A549 (cell line): ENCODE measurements around the gene KDF1. TPM values are rescaled to one million over a fixed set of nuclear protein-coding genes. Genes with fewer than 3 reads are reported as not detected.

ENCODE experiments used
- ATAC-seq, 2 experiments: fragments of 200-7000 bp in 1 of 2; fragments of >200 bp in 1 of 2; cut with Nextera tagmentation in 1 of 2; cut with Tn5 transposase in 1 of 2; 3 replicates each; pipeline versions ENCODE4 v1.8.0 to v1.9.1; 2018 to 2020; ENCODE audit warnings: mild to moderate bottlenecking in 1 of 2, moderate library complexity in 1 of 2
- CTCF ChIA-PET: fragments of 300-600 bp; sonication (Branson Sonifier 250); formaldehyde crosslinking; extraction: SDS; loops from one replicate; lab custom pipeline; 2021; ENCODE audit warnings: antibody characterized with exemption, inconsistent platforms; lab: Yijun Ruan, JAX
- POLR2A ChIA-PET: fragments of 350-600 bp; formaldehyde crosslinking; extraction: SDS; loops from one replicate; lab custom pipeline; 2021; ENCODE audit warnings: antibody characterized with exemption, inconsistent platforms; lab: Yijun Ruan, JAX
- DNase-seq, 2 experiments: peaks; one replicate each; pipeline versions ENCODE4 v3.0.0 to v3.0.0-alpha.2; 2011 to 2016; ENCODE audit warnings: low read depth in 1 of 2, low spot score in 1 of 2
- FAIRE-seq: peaks from 2 replicates; lab custom pipeline; 2011; peaks lifted over from hg19 to GRCh38; lab: Jason Lieb, UNC
- H3K27ac ChIP-seq, 2 experiments: fragments of >200 bp; sonication (Bioruptor Twin); formaldehyde crosslinking; 3 replicates each; pipeline ENCODE4 v1.5.1; 2016 to 2017
- H3K4me1 ChIP-seq: fragments of >200 bp; sonication (Bioruptor Twin); formaldehyde crosslinking; 3 replicates; pipeline ENCODE4 v1.6.1; 2016
- H3K4me2 ChIP-seq: fragments of >200 bp; sonication (Bioruptor Twin); formaldehyde crosslinking; 3 replicates; pipeline ENCODE4 v1.6.1; 2016
- H3K4me3 ChIP-seq: fragments of >200 bp; sonication (Bioruptor Twin); formaldehyde crosslinking; 3 replicates; pipeline ENCODE4 v1.5.1; 2016
- H3K9me3 ChIP-seq: fragments of >200 bp; sonication (Bioruptor Twin); formaldehyde crosslinking; 3 replicates; pipeline ENCODE4 v1.6.1; 2016
- BHLHE40 ChIP-seq: IDR thresholded peaks from 2 replicates; pipeline ENCODE4 v1.6.1; 2012; ENCODE audit warnings: low read depth, low read length, inconsistent platforms
- CEBPB ChIP-seq, 2 experiments: fragments of >200 bp in 1 of 2; sonication (Bioruptor Twin) in 1 of 2; formaldehyde crosslinking in 1 of 2; IDR thresholded peaks; 2 replicates each; pipeline ENCODE4 v1.6.1; 2012 to 2016
- EHF ChIP-seq: fragments of 250-450 bp; sonication (Bioruptor Pico); IDR thresholded peaks from 2 replicates; pipeline ENCODE4 v1.5.0; 2020; ENCODE audit warnings: mild to moderate bottlenecking
- EP300 ChIP-seq, 2 experiments: fragments of >200 bp; sonication (Bioruptor Twin); formaldehyde crosslinking; IDR thresholded peaks; 2 replicates in 1 of 2; 3 replicates in 1 of 2; pipeline ENCODE4 v1.6.1; 2016 to 2017
- FOXS1 ChIP-seq: fragments of 250-450 bp; sonication (Bioruptor Pico); IDR thresholded peaks from 2 replicates; pipeline ENCODE4 v1.5.0; 2020; ENCODE audit warnings: mild to moderate bottlenecking, moderate library complexity
- GATA3 ChIP-seq: IDR thresholded peaks from 2 replicates; pipeline ENCODE4 v1.6.1; 2012; ENCODE audit warnings: borderline replicate concordance
- HDAC2 ChIP-seq: fragments of 200-600 bp; sonication (generic); IDR thresholded peaks from 2 replicates; pipeline ENCODE4 v1.6.1; 2016
- HEYL ChIP-seq: fragments of 250-450 bp; sonication (Bioruptor Pico); IDR thresholded peaks from 2 replicates; pipeline ENCODE4 v1.8.0; 2021; ENCODE audit warnings: mild to moderate bottlenecking, moderate library complexity
- HOXA7 ChIP-seq: fragments of 250-450 bp; sonication (Bioruptor Pico); IDR thresholded peaks from 2 replicates; pipeline ENCODE4 v1.5.0; 2020; ENCODE audit warnings: mild to moderate bottlenecking, moderate library complexity
- HOXB5 ChIP-seq: fragments of 250-450 bp; sonication (Bioruptor Pico); IDR thresholded peaks from 2 replicates; pipeline ENCODE4 v1.5.0; 2020; ENCODE audit warnings: mild to moderate bottlenecking, moderate library complexity
- JUN ChIP-seq, 2 experiments: fragments of >200 bp; sonication (Bioruptor Twin); formaldehyde crosslinking; IDR thresholded peaks; 2 replicates in 1 of 2; 3 replicates in 1 of 2; pipeline ENCODE4 v1.6.1; 2016 to 2017
- JUNB ChIP-seq: fragments of >200 bp; sonication (Bioruptor Twin); formaldehyde crosslinking; IDR thresholded peaks from 2 replicates; pipeline ENCODE4 v1.6.1; 2016
- KDM1A ChIP-seq: fragments of 200-600 bp; sonication (generic); IDR thresholded peaks from 2 replicates; pipeline ENCODE4 v1.6.1; 2016; ENCODE audit warnings: low read depth, mild to moderate bottlenecking
- KDM5A ChIP-seq: fragments of 200-600 bp; sonication (generic); IDR thresholded peaks from 2 replicates; pipeline ENCODE4 v1.6.1; 2016; ENCODE audit warnings: antibody characterized with exemption, mild to moderate bottlenecking
- NR3C1 ChIP-seq: fragments of >200 bp; sonication (Bioruptor Twin); formaldehyde crosslinking; IDR thresholded peaks from 3 replicates; pipeline ENCODE4 v1.6.1; 2017
- PHF8 ChIP-seq: fragments of 200-600 bp; sonication (generic); IDR thresholded peaks from 2 replicates; pipeline ENCODE4 v1.6.1; 2016; ENCODE audit warnings: low read depth, mild to moderate bottlenecking, antibody characterized with exemption, moderate library complexity, borderline replicate concordance
- RAD21 ChIP-seq, 2 experiments: fragments of >200 bp in 1 of 2; sonication (Bioruptor Twin) in 1 of 2; formaldehyde crosslinking in 1 of 2; IDR thresholded peaks in 1 of 2; conservative IDR thresholded peaks in 1 of 2; 2 replicates in 1 of 2; 3 replicates in 1 of 2; pipeline ENCODE4 v1.6.1; 2012 to 2018; ENCODE audit warnings: inconsistent platforms in 1 of 2
- RCOR1 ChIP-seq: fragments of 150-350 bp; IDR thresholded peaks from 2 replicates; pipeline ENCODE4 v1.6.1; 2014; ENCODE audit warnings: antibody characterized with exemption, low read length, low read depth
- SREBF2 ChIP-seq: fragments of 450-650 bp; IDR thresholded peaks from 2 replicates; pipeline ENCODE4 v1.6.1; 2014; ENCODE audit warnings: mild to moderate bottlenecking, moderate library complexity
- TP53 ChIP-seq: fragments of 250-450 bp; sonication (Bioruptor Pico); IDR thresholded peaks from 2 replicates; pipeline ENCODE4 v1.5.0; 2021; ENCODE audit warnings: mild to moderate bottlenecking, moderate library complexity
- ZC3H11A ChIP-seq: fragments of 450-650 bp; IDR thresholded peaks from 2 replicates; pipeline ENCODE4 v1.6.1; 2014; ENCODE audit warnings: antibody characterized with exemption, mild to moderate bottlenecking
- ZFP36 ChIP-seq: fragments of 450-650 bp; IDR thresholded peaks from 2 replicates; pipeline ENCODE4 v1.6.1; 2014; ENCODE audit warnings: borderline replicate concordance; ENCODE audit not compliant: partially characterized antibody
- WGBS: methylation state at CpG from one replicate; pipeline ENCODE4 v1.1.6; 2017; ENCODE audit errors: missing lambda C conversion rate; 5-methylcytosine and 5-hydroxymethylcytosine counted together
- polyA plus RNA-seq, 4 experiments: library from polyadenylated mRNA; depleted of rRNA in 3 of 4; stranded (reverse); fragments of >200 nt; fragmentation: RNase III in 1 of 4; extraction: RNeasy Plus Mini Kit Qiagen cat#74134 plus additional on column Dnase treatment in 1 of 4; gene quantifications; 2 replicates in 3 of 4; 3 replicates in 1 of 4; pipeline ENCODE4 v1.2.3, GENCODE V29; 2011 to 2017
- TF ChIP-seq, protein P1 (sequence below): fragments of 450-650 bp; IDR thresholded peaks from 2 replicates; pipeline ENCODE4 v1.6.1; 2014; ENCODE audit warnings: antibody characterized with exemption
- TF ChIP-seq, protein P2 (sequence below): fragments of 250-450 bp; sonication (Bioruptor Pico); IDR thresholded peaks from 2 replicates; pipeline ENCODE4 v1.5.0; 2021; ENCODE audit warnings: mild to moderate bottlenecking, moderate library complexity, borderline replicate concordance
- TF ChIP-seq, protein P3 (sequence below): IDR thresholded peaks from 2 replicates; pipeline ENCODE4 v1.6.1; 2012
- TF ChIP-seq, protein P4 (sequence below): fragments of >200 bp; sonication (Bioruptor Twin); formaldehyde crosslinking; IDR thresholded peaks from 3 replicates; pipeline ENCODE4 v1.6.1; 2016
- TF ChIP-seq, protein P5 (sequence below): fragments of 150-350 bp; IDR thresholded peaks from 2 replicates; pipeline ENCODE4 v1.6.1; 2014; ENCODE audit warnings: low read depth, mild to moderate bottlenecking, low read length
- TF ChIP-seq, protein P6 (sequence below): IDR thresholded peaks from 2 replicates; pipeline ENCODE4 v1.6.1; 2012

KDF1 gene
- polyA plus RNA-seq, 2 of the 4 experiments (the other 2 are of a cell fraction) = not detected

DNA sequence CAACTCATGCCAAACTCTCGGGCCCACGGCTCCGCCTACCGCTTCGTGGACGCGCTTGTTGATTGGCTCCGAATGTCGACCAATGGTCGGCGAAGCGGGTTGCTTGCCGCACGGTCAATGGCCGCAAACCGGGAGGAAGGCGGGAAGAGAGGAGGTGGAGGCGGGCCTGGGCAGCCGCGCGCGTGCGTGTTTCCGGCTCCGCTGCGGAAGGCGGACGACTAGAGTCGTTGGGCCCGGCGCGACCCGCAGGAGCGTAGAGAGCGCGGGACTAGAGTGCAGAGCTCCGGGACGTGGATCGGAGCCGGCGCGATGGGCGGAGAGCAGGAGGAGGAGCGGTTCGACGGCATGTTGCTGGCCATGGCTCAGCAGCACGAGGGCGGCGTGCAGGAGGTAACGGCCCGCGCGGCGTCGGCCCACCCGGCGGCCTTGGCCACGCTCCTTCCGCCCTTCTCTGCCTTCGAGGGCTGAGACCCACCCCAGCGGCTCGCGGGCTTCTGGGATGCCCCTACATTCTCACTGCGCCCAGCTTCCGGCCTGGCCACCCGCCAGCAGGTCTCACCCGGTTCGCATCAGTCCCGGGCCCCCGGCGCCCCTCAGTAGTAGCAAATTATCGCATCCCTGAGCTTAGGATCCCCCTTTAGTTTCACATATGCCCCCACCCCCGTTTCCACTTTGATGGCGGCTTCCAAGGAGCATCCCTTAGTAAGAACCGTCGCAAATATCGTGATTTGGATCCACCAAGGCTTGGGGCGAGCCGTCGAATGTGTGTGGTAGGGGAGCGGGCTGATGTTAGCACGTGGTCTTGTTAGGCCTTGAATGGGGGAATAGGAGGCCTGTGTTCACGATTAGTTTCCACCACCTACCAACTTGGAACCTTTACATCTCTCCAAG is 38.5 kb downstream of the KDF1 start, which contains the start of gene NUDC (continued):
- TF ChIP-seq, protein P1, sequence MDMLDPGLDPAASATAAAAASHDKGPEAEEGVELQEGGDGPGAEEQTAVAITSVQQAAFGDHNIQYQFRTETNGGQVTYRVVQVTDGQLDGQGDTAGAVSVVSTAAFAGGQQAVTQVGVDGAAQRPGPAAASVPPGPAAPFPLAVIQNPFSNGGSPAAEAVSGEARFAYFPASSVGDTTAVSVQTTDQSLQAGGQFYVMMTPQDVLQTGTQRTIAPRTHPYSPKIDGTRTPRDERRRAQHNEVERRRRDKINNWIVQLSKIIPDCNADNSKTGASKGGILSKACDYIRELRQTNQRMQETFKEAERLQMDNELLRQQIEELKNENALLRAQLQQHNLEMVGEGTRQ = no peak
- TF ChIP-seq EHF (CRISPR knock-in tag) (no peak), JUNB (no peak), RCOR1 (no peak), GATA3 (no peak), KDM1A (no peak), TP53 (peak; percentile 41; the same call in 1 of the 2 replicates), PHF8 (peak; percentile 73; the same call in 1 of the 2 replicates), SREBF2 (no peak)
- TF ChIP-seq, protein P2, sequence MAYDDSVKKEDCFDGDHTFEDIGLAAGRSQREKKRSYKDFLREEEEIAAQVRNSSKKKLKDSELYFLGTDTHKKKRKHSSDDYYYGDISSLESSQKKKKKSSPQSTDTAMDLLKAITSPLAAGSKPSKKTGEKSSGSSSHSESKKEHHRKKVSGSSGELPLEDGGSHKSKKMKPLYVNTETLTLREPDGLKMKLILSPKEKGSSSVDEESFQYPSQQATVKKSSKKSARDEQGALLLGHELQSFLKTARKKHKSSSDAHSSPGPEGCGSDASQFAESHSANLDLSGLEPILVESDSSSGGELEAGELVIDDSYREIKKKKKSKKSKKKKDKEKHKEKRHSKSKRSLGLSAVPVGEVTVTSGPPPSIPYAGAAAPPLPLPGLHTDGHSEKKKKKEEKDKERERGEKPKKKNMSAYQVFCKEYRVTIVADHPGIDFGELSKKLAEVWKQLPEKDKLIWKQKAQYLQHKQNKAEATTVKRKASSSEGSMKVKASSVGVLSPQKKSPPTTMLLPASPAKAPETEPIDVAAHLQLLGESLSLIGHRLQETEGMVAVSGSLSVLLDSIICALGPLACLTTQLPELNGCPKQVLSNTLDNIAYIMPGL = no peak
- TF ChIP-seq, protein P3, sequence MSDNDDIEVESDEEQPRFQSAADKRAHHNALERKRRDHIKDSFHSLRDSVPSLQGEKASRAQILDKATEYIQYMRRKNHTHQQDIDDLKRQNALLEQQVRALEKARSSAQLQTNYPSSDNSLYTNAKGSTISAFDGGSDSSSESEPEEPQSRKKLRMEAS = peak; percentile 91
- TF ChIP-seq, protein P4, sequence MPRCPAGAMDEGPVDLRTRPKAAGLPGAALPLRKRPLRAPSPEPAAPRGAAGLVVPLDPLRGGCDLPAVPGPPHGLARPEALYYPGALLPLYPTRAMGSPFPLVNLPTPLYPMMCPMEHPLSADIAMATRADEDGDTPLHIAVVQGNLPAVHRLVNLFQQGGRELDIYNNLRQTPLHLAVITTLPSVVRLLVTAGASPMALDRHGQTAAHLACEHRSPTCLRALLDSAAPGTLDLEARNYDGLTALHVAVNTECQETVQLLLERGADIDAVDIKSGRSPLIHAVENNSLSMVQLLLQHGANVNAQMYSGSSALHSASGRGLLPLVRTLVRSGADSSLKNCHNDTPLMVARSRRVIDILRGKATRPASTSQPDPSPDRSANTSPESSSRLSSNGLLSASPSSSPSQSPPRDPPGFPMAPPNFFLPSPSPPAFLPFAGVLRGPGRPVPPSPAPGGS = peak; percentile 31; the same call in 1 of the 3 replicates
- TF ChIP-seq, all 56 proteins: peak for 10

DNA sequence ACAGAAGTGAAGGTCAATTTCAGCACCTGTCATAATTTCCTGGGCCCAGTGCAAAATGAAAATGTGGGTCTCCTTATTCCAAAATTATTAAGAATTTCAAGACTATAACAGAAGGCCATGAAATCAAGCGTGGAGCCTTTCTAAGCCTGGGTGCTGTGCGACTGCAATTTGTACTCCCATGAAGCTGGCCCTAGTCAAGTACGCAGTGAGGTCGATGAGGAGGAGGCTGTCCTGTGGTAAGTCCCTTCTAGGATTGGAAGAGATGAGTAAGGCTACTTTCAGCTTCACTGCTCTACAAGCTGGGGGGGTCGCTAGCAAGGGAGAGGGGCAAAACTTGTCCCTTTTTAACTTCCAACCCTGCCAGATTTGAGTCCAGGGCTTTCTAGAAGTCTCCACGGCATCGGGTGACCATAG is 39.1 kb downstream of the KDF1 start:
- FAIRE-seq (no peak), DNase-seq (no peak), ATAC-seq (peak; percentile 59 to 64)
- 26% methylated on average over 7 of the region's 7 CpGs for WGBS
- peak overlapping the region; percentile 66 for H3K4me2 ChIP-seq
- CTCF ChIA-PET = interaction anchor here (0.6 to 1.4 kb wide), 2 partner anchors 34 to 562 kb away, joined by 3 read pairs; no protein-coding TSS in a partner anchor
- no peaks in the 10 kb centered on the region for H3K9me3 ChIP-seq
- peak overlapping the region; percentile 34 to 98; a peak in 5 of 6 replicates for H3K27ac ChIP-seq
- POLR2A ChIA-PET = no interaction called here
- H3K4me3 ChIP-seq = peak overlapping the region; percentile 98
- H3K4me1 ChIP-seq = peaks cover 18% of the 10 kb centered on the region
- no peak for TF ChIP-seq ZFP36
- no peak for TF ChIP-seq RAD21 (conservative IDR thresholded peaks at IDR 0.05 in 1 of 2, IDR thresholded peaks at IDR 0.05 in 1 of 2)
- TF ChIP-seq BHLHE40 = no peak
- TF ChIP-seq HOXB5 (CRISPR knock-in tag) = no peak
- TF ChIP-seq, protein P3 = no peak
- TF ChIP-seq, protein P5, sequence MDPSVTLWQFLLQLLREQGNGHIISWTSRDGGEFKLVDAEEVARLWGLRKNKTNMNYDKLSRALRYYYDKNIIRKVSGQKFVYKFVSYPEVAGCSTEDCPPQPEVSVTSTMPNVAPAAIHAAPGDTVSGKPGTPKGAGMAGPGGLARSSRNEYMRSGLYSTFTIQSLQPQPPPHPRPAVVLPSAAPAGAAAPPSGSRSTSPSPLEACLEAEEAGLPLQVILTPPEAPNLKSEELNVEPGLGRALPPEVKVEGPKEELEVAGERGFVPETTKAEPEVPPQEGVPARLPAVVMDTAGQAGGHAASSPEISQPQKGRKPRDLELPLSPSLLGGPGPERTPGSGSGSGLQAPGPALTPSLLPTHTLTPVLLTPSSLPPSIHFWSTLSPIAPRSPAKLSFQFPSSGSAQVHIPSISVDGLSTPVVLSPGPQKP = no peak
- no peak for TF ChIP-seq HOXA7 (CRISPR knock-in tag)
- TF ChIP-seq ZC3H11A = no peak
- no peak for TF ChIP-seq HDAC2
- TF ChIP-seq JUN (IDR thresholded peaks at IDR 0.05) = no peak
- TF ChIP-seq, protein P1 = no peak
- TF ChIP-seq, protein P6, sequence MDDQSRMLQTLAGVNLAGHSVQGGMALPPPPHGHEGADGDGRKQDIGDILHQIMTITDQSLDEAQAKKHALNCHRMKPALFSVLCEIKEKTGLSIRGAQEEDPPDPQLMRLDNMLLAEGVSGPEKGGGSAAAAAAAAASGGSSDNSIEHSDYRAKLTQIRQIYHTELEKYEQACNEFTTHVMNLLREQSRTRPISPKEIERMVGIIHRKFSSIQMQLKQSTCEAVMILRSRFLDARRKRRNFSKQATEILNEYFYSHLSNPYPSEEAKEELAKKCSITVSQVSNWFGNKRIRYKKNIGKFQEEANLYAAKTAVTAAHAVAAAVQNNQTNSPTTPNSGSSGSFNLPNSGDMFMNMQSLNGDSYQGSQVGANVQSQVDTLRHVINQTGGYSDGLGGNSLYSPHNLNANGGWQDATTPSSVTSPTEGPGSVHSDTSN = no peak
- no peak for TF ChIP-seq EP300 (IDR thresholded peaks at IDR 0.05)
- no peak for TF ChIP-seq GATA3
- no peak for TF ChIP-seq JUNB
- no peak for TF ChIP-seq FOXS1 (CRISPR knock-in tag)
- no peak for TF ChIP-seq HEYL (CRISPR knock-in tag)
- no peak for TF ChIP-seq KDM5A
- no peak for TF ChIP-seq NR3C1
- TF ChIP-seq CEBPB (IDR thresholded peaks at IDR 0.05) = no peak
